ENCODE measurements around the gene C6orf163.
A peak's percentile ranks its signal among the peaks of the same experiment; 100 is the strongest.

C6orf163 gene

GRCh38 chr6:87357479-87358196, 13.0 kb downstream of the C6orf163 start:
- ATAC-seq, result no peak

GRCh38 chr6:87364602-87365252, 20.1 kb downstream of the C6orf163 start:
- ATAC-seq, result no peak

- no peak for ATAC-seq
These were observed 21.6 kb downstream of the C6orf163 start for GRCh38 chr6:87366072-87366827.

GRCh38 chr6:87366899-87367298, 22.3 kb downstream of the C6orf163 start:
- no peak for ATAC-seq

- no peak for ATAC-seq
These were observed 28.8 kb downstream of the C6orf163 start for GRCh38 chr6:87373377-87373776.

- ATAC-seq, result no peak
These were observed 30.7 kb downstream of the C6orf163 start for GRCh38 chr6:87375315-87375714.

- ATAC-seq, result no peak
These were observed 32.0 kb downstream of the C6orf163 start for GRCh38 chr6:87376643-87377042.

GRCh38 chr6:87378947-87379346, 34.3 kb downstream of the C6orf163 start:
- ATAC-seq, result no peak

GRCh38 chr6:87382861-87383260, 38.2 kb downstream of the C6orf163 start:
- no peak for ATAC-seq

- no peak for ATAC-seq
These were observed 39.4 kb downstream of the C6orf163 start for GRCh38 chr6:87384038-87384437.

- no peak for ATAC-seq
These were observed 39.8 kb downstream of the C6orf163 start for GRCh38 chr6:87384449-87384848.

GRCh38 chr6:87391334-87391733, 46.7 kb downstream of the C6orf163 start:
- ATAC-seq, result no peak

GRCh38 chr6:87393026-87393622, 48.5 kb downstream of the C6orf163 start:
- peak; percentile 71 to 91 for ATAC-seq

GRCh38 chr6:87395431-87395830, 50.8 kb downstream of the C6orf163 start:
- ATAC-seq, result no peak

GRCh38 chr6:87396595-87397392, 52.2 kb downstream of the C6orf163 start:
- no peak for ATAC-seq

GRCh38 chr6:87397656-87398055, 53.0 kb downstream of the C6orf163 start:
- no peak for ATAC-seq

GRCh38 chr6:87401832-87402231, 57.2 kb downstream of the C6orf163 start:
- ATAC-seq, result no peak

- ATAC-seq, result no peak
These were observed 62.9 kb downstream of the C6orf163 start for GRCh38 chr6:87407561-87407900.

GRCh38 chr6:87407901-87408720, 63.5 kb downstream of the C6orf163 start, which contains the start of gene CFAP206:
Gene CFAP206 (plus strand): TSS chr6:87407972. CDS start chr6:87409840, 1,868 bp downstream.
- ATAC-seq, result peak; percentile 81 to 87

- ATAC-seq, result no peak
These were observed 64.1 kb downstream of the C6orf163 start for GRCh38 chr6:87408721-87409155.

All from activated CD4-positive, CD25-positive, alpha-beta regulatory T cell treated with anti-CD3 and anti-CD28 coated beads, Interleukin-2, amount 50 U/mL, for 24 hours (primary cell).